ENCODE results near the gene PROKR2. TPM values are rescaled to one million over a fixed set of nuclear protein-coding genes. Genes with fewer than 3 reads are reported as not detected.

Gene PROKR2
- total and polyA plus RNA-seq, 8 donors = not detected

GRCh38 chr20:5313916-5314315, 2.8 kb downstream of the PROKR2 start:
- WGBS, 5 donors = 92 to 93% (median 93%) methylated on average over 17 of the region's 17 CpGs
- DNase-seq = no peak
- Histone ChIP-seq H3K4me1 (peaks cover 0 to 12% (median 9%) of the 10 kb centered on the region in 4 donors), H3K27ac (no peak overlapping the region), H3K27me3 (peaks cover 12 to 56% (median 24%) of the 10 kb centered on the region in 3 donors), H3K9me3 (peaks cover 0 to 27% (median 20%) of the 10 kb centered on the region in 4 donors), H3K4me3 (no peak overlapping the region), H3K36me3 (no peaks in the 10 kb centered on the region)
- TF ChIP-seq EP300 (IDR thresholded peaks at IDR 0.05) (no peak), POLR2A (IDR thresholded peaks at IDR 0.05) (no peak)
- intact Hi-C loops (cut with DNase I; ENCODE audit: low total_unique reads) = loop anchor here (10.0 kb wide), 1 partner anchor 49 kb away; no protein-coding TSS in a partner anchor

- H3K27me3 ChIP-seq = peaks cover 12 to 42% (median 24%) of the 10 kb centered on the region in 3 donors
- H3K4me1 ChIP-seq = peaks cover 0 to 12% (median 9%) of the 10 kb centered on the region in 4 donors
- 71 to 75% (median 75%) methylated on average over 5 of the region's 5 CpGs for WGBS, 5 donors
- no peak for DNase-seq
- no peak for TF ChIP-seq CTCF (IDR thresholded peaks at IDR 0.05)
- no peak for TF ChIP-seq POLR2AphosphoS5 (IDR thresholded peaks at IDR 0.05)
- no peak for TF ChIP-seq EP300 (IDR thresholded peaks at IDR 0.05)
- TF ChIP-seq POLR2A (IDR thresholded peaks at IDR 0.05) = no peak
- peaks cover 0 to 41% (median 34%) of the 10 kb centered on the region in 4 donors for H3K9me3 ChIP-seq
- no peaks in the 10 kb centered on the region for H3K36me3 ChIP-seq
- H3K4me3 ChIP-seq = no peak overlapping the region
- H3K27ac ChIP-seq = no peak overlapping the region
- intact Hi-C loops (cut with DNase I; ENCODE audit: low total_unique reads) = loop anchor here (10.0 kb wide), 1 partner anchor 48 kb away; no protein-coding TSS in a partner anchor
Observed at GRCh38 chr20:5312518-5312917, 4.2 kb downstream of the PROKR2 start.

GRCh38 chr20:5309971-5310370, 6.8 kb downstream of the PROKR2 start:
- peaks cover 0 to 43% (median 37%) of the 10 kb centered on the region in 4 donors for H3K9me3 ChIP-seq
- 70 to 97% (median 88%) methylated on average over 1 of the region's 1 CpG for WGBS, 5 donors

GRCh38 chr20:5298811-5299210, 17.9 kb downstream of the PROKR2 start:
- H3K9me3 ChIP-seq = no peaks in the 10 kb centered on the region
- H3K27ac ChIP-seq = no peak overlapping the region
- 80 to 87% (median 84%) methylated on average over 5 of the region's 5 CpGs for WGBS, 5 donors
- no peak overlapping the region for H3K4me3 ChIP-seq
- no peaks in the 10 kb centered on the region for H3K4me1 ChIP-seq
- peaks cover 0 to 11% (median 0%) of the 10 kb centered on the region in 3 donors for H3K27me3 ChIP-seq
- intact Hi-C loops (cut with DNase I; ENCODE audit: low total_unique reads) = no loop called here
- no peaks in the 10 kb centered on the region for H3K36me3 ChIP-seq
- TF ChIP-seq EP300 (IDR thresholded peaks at IDR 0.05) = no peak
- no peak for TF ChIP-seq POLR2A (IDR thresholded peaks at IDR 0.05)
- TF ChIP-seq CTCF (IDR thresholded peaks at IDR 0.05) = no peak
- no peak for TF ChIP-seq POLR2AphosphoS5 (IDR thresholded peaks at IDR 0.05)
- no peak for DNase-seq

More at GRCh38 chr20:5309971-5310370, 6.8 kb downstream of the PROKR2 start:
- H3K27ac ChIP-seq = no peak overlapping the region
- intact Hi-C loops (cut with DNase I; ENCODE audit: low total_unique reads) = loop anchor here (10.0 kb wide), 1 partner anchor 45 kb away; no protein-coding TSS in a partner anchor
- no peak for DNase-seq
- H3K36me3 ChIP-seq = no peaks in the 10 kb centered on the region
- H3K4me3 ChIP-seq = no peak overlapping the region
- no peak for TF ChIP-seq POLR2A (IDR thresholded peaks at IDR 0.05)
- no peak for TF ChIP-seq EP300 (IDR thresholded peaks at IDR 0.05)
- TF ChIP-seq POLR2AphosphoS5 (IDR thresholded peaks at IDR 0.05) = no peak
- no peak for TF ChIP-seq CTCF (IDR thresholded peaks at IDR 0.05)
- H3K4me1 ChIP-seq = no peaks in the 10 kb centered on the region
- H3K27me3 ChIP-seq = peaks cover 0 to 17% (median under 1%) of the 10 kb centered on the region in 3 donors

Measured in stomach (tissue), 9 donors.